GM12878 (cell line): ENCODE results near the gene COL4A2. TPM values are rescaled to one million over a fixed set of nuclear protein-coding genes. Genes with fewer than 3 reads are reported as not detected.

Experiments
- ATAC-seq: fragments of 200-7000 bp; cut with Tn5 transposase; 3 replicates; pipeline ENCODE4 v1.9.1; 2020; ENCODE audit warnings: mild to moderate bottlenecking, moderate library complexity
- BruUV-seq: library from RNA; stranded (reverse); fragments of 400-500 nt; replicated peaks from 2 replicates; lab custom pipeline; 2021; lab: Mats Ljungman, UMichigan
- CTCF ChIA-PET: fragments of 300-600 bp; sonication (Branson Sonifier 250); formaldehyde crosslinking; extraction: SDS; loops from one replicate; lab custom pipeline; 2021; ENCODE audit warnings: inconsistent platforms; lab: Yijun Ruan, JAX
- POLR2A ChIA-PET: fragments of 350-600 bp; formaldehyde crosslinking; extraction: SDS; loops from one replicate; lab custom pipeline; 2021; ENCODE audit warnings: inconsistent platforms; lab: Charles Lee
- RAD21 ChIA-PET: fragments of 300-600 bp; sonication (Branson Sonifier 250); formaldehyde crosslinking; loops from one replicate; lab custom pipeline; 2023; ENCODE audit warnings: antibody characterized with exemption; ENCODE audit not compliant: unreplicated experiment; lab: Charles Lee
- SMC1A ChIA-PET: fragments of 300-600 bp; sonication (Branson Sonifier 250); formaldehyde crosslinking; loops from one replicate; lab custom pipeline; 2023; ENCODE audit not compliant: unreplicated experiment, uncharacterized antibody; lab: Charles Lee
- DNase-seq: peaks from one replicate; pipeline ENCODE4 v3.0.0-alpha.2; 2011; ENCODE audit warnings: low read depth, low spot score
- FAIRE-seq: peaks from 3 replicates; lab custom pipeline; 2011; peaks lifted over from hg19 to GRCh38; lab: Jason Lieb, UNC
- H2AFZ ChIP-seq: 2 replicates; pipeline ENCODE4 v1.6.0; 2011; ENCODE audit warnings: low read depth, low read length, control low read depth; ENCODE audit not compliant: control insufficient read depth
- H3K27ac ChIP-seq: 2 replicates; pipeline ENCODE4 v1.5.1; 2011; ENCODE audit warnings: control low read depth; ENCODE audit not compliant: control insufficient read depth, insufficient read depth
- H3K27me3 ChIP-seq, 2 experiments: replicated peaks in 1 of 2; 2 replicates each; pipeline versions ENCODE4 v1.6.0 to v1.6.1; 2011; ENCODE audit warnings: low read length in 1 of 2; ENCODE audit not compliant: control insufficient read depth in 2 of 2, insufficient read depth in 2 of 2
- H3K36me3 ChIP-seq, 2 experiments: 2 replicates each; pipeline ENCODE4 v1.5.1; 2011; ENCODE audit warnings: low read length in 1 of 2; ENCODE audit not compliant: control insufficient read depth in 2 of 2, insufficient read depth in 2 of 2
- H3K4me1 ChIP-seq: 2 replicates; pipeline ENCODE4 v1.6.1; 2011; ENCODE audit warnings: mild to moderate bottlenecking, low read length, moderate library complexity, mixed read lengths; ENCODE audit not compliant: control insufficient read depth, insufficient read depth
- H3K4me2 ChIP-seq: 2 replicates; pipeline ENCODE4 v1.6.0; 2011; ENCODE audit warnings: control low read depth; ENCODE audit not compliant: control insufficient read depth, insufficient read depth
- H3K4me3 ChIP-seq: fragments of 200-600 bp; sonication (generic); 2 replicates; pipeline ENCODE4 v1.5.1; 2016
- H3K79me2 ChIP-seq: 2 replicates; pipeline ENCODE4 v1.6.0; 2011; ENCODE audit warnings: low read length; ENCODE audit not compliant: control insufficient read depth, insufficient read depth
- H3K9ac ChIP-seq: 2 replicates; pipeline ENCODE4 v1.8.0; 2011; ENCODE audit warnings: low read length, control low read depth, mixed read lengths; ENCODE audit not compliant: control insufficient read depth, insufficient read depth
- H3K9me3 ChIP-seq: replicated peaks from 3 replicates; pipeline ENCODE4 v1.5.1; 2011; ENCODE audit warnings: mild to moderate bottlenecking, low read length; ENCODE audit not compliant: control insufficient read depth, insufficient read depth
- H4K20me1 ChIP-seq: 2 replicates; pipeline ENCODE4 v1.6.0; 2011; ENCODE audit not compliant: control insufficient read depth, insufficient read depth
- POLR2AphosphoS2 ChIP-seq: IDR thresholded peaks from 2 replicates; pipeline ENCODE4 v1.6.1; 2011; ENCODE audit warnings: low read depth, mild to moderate bottlenecking, low read length, improper control_type of control experiment, moderate library complexity
- TBL1XR1 ChIP-seq: IDR thresholded peaks from 2 replicates; pipeline ENCODE4 v1.6.1; 2012; ENCODE audit warnings: low read depth, low read length, improper control_type of control experiment
- WGBS: methylation state at CpG from one replicate; pipeline ENCODE4 v1.1.6; 2016; ENCODE audit warnings: low lambda C conversion rate; ENCODE audit not compliant: insufficient replicate concordance, insufficient coverage; ENCODE audit errors: missing lambda C conversion rate; 5-methylcytosine and 5-hydroxymethylcytosine counted together
- in situ Hi-C: fragments of 300-500 bp; cut with MboI; formaldehyde crosslinking; loops from 9 replicates; pipeline ENCODE4 v1.14.3; 2018; ENCODE audit warnings: mixed read lengths
- intact Hi-C: fragments of 100-400 bp; cut with micrococcal nuclease; formaldehyde crosslinking; loops from one replicate; pipeline ENCODE4 v1.14.2; 2022; ENCODE audit not compliant: unreplicated experiment
- polyA plus RNA-seq, 11 experiments: library from polyadenylated mRNA; depleted of rRNA in 4 of 11; unstranded in 6 of 11; stranded (reverse) in 5 of 11; fragments of >200 nt; fragmentation: Nextera tagmentation in 4 of 11; fragmentation: Illumina TruSeq in 1 of 11; extraction: Ambion mirVana in 4 of 11; extraction: Trizol in 1 of 11; gene quantifications; 1 replicate in 1 of 11; 2 replicates in 10 of 11; pipeline versions ENCODE4 v1.2.1 to v1.2.3, GENCODE V29; 2011 to 2016; ENCODE audit warnings: inconsistent platforms in 2 of 11, missing spikeins in 2 of 11, low read depth in 1 of 11
- total RNA-seq, 4 experiments: library from RNA; depleted of rRNA in 3 of 4; stranded (reverse); fragments of >200 nt in 3 of 4; fragmentation: Illumina TruSeq in 1 of 4; extraction: Trizol in 1 of 4; gene quantifications; 2 replicates each; pipeline versions ENCODE4 v1.2.1 to v1.2.3, GENCODE V29; 2013 to 2021
- TF ChIP-seq, protein P1 (sequence below): fragments of 450-650 bp; IDR thresholded peaks from 2 replicates; pipeline ENCODE4 v1.6.1; 2016; ENCODE audit warnings: mild to moderate bottlenecking
- TF ChIP-seq, protein P2 (sequence below): IDR thresholded peaks from 2 replicates; pipeline ENCODE4 v1.6.1; 2012; ENCODE audit warnings: improper control_type of control experiment, low read depth, low read length; ENCODE audit not compliant: insufficient replicate concordance
- TF ChIP-seq, protein P3 (sequence below): fragments of 450-650 bp; IDR thresholded peaks from 2 replicates; pipeline ENCODE4 v1.6.1; 2017; ENCODE audit warnings: low read depth, mild to moderate bottlenecking, moderate library complexity
- TF ChIP-seq, protein P4 (sequence below): fragments of 450-650 bp; formaldehyde crosslinking; IDR thresholded peaks from 2 replicates; pipeline ENCODE4 v1.4.0; 2022; ENCODE audit warnings: mild to moderate bottlenecking, moderate library complexity
- TF ChIP-seq, protein P5 (sequence below): IDR thresholded peaks from 2 replicates; pipeline ENCODE4 v1.6.1; 2012; ENCODE audit warnings: low read depth, low read length, improper control_type of control experiment

COL4A2 gene
- total and polyA plus RNA-seq, 10 of the 15 experiments (the other 5 are each of a cell fraction or from before 2014, with no cell fraction given), result 0.16 to 1.6 (median 0.62) TPM; not detected in 3

DNA sequence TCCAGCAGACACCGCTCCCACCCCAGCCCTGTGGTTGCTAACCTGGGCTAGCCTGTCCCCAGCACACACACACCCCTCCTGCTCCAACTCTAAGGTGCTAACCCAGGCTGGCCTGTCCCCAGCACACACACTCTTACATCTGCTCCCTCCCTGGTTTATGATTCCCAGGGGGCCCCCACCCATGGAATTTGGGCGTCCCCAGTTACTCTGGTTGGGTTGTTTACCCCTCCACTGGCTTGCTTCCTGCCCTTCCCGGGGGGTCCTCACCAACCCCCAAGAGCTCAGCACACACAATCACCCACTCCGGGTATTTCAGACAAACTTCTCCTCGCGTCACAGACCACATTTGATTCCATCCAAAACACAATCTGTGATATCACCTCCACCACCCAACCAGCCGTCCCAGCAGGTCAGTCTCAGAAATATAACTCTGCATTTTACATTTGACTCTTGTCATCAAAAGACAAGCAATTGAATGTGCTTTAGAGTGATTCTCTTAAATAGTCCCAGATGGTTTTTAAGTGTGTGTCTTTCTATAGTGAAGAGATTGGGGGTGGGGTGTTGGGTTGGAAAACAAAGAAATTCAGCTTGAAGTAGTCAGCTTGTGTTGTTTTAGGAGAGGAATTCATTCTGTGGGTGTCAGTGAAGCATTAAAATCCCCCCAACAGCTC lies 20.1 kb downstream of the COL4A2 start:
- Histone ChIP-seq H4K20me1 (no peaks in the 10 kb centered on the region), H3K27me3 (no peaks in the 10 kb centered on the region; a peak in 1 of 4 replicates), H3K9me3 (no peaks in the 10 kb centered on the region), H3K9ac (no peak overlapping the region), H3K36me3 (no peaks in the 10 kb centered on the region), H3K4me2 (no peak overlapping the region), H3K4me3 (no peak overlapping the region), H3K79me2 (no peaks in the 10 kb centered on the region), H3K27ac (no peak overlapping the region), H3K4me1 (no peaks in the 10 kb centered on the region), H2AFZ (no peak overlapping the region)
- ChIA-PET SMC1A (interaction anchor here (1.0 kb wide), 1 partner anchor 15 kb away, joined by 4 read pairs; no protein-coding TSS in a partner anchor), POLR2A (no interaction called here), RAD21 (no interaction called here), CTCF (interaction anchor here (1.0 kb wide), 1 partner anchor 27 kb away, joined by 3 read pairs; no protein-coding TSS in a partner anchor)
- DNase-seq, result no peak
- in situ Hi-C loops, result no loop called here
- FAIRE-seq, result no peak
- no TSS peak for BruUV-seq
- no peak for ATAC-seq
- TF ChIP-seq POLR2AphosphoS2 (no peak), TBL1XR1 (no peak)
- TF ChIP-seq, protein P1, sequence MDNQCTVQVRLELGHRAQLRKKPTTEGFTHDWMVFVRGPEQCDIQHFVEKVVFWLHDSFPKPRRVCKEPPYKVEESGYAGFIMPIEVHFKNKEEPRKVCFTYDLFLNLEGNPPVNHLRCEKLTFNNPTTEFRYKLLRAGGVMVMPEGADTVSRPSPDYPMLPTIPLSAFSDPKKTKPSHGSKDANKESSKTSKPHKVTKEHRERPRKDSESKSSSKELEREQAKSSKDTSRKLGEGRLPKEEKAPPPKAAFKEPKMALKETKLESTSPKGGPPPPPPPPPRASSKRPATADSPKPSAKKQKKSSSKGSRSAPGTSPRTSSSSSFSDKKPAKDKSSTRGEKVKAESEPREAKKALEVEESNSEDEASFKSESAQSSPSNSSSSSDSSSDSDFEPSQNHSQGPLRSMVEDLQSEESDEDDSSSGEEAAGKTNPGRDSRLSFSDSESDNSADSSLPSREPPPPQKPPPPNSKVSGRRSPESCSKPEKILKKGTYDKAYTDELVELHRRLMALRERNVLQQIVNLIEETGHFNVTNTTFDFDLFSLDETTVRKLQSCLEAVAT, result no peak
- TF ChIP-seq, protein P2, sequence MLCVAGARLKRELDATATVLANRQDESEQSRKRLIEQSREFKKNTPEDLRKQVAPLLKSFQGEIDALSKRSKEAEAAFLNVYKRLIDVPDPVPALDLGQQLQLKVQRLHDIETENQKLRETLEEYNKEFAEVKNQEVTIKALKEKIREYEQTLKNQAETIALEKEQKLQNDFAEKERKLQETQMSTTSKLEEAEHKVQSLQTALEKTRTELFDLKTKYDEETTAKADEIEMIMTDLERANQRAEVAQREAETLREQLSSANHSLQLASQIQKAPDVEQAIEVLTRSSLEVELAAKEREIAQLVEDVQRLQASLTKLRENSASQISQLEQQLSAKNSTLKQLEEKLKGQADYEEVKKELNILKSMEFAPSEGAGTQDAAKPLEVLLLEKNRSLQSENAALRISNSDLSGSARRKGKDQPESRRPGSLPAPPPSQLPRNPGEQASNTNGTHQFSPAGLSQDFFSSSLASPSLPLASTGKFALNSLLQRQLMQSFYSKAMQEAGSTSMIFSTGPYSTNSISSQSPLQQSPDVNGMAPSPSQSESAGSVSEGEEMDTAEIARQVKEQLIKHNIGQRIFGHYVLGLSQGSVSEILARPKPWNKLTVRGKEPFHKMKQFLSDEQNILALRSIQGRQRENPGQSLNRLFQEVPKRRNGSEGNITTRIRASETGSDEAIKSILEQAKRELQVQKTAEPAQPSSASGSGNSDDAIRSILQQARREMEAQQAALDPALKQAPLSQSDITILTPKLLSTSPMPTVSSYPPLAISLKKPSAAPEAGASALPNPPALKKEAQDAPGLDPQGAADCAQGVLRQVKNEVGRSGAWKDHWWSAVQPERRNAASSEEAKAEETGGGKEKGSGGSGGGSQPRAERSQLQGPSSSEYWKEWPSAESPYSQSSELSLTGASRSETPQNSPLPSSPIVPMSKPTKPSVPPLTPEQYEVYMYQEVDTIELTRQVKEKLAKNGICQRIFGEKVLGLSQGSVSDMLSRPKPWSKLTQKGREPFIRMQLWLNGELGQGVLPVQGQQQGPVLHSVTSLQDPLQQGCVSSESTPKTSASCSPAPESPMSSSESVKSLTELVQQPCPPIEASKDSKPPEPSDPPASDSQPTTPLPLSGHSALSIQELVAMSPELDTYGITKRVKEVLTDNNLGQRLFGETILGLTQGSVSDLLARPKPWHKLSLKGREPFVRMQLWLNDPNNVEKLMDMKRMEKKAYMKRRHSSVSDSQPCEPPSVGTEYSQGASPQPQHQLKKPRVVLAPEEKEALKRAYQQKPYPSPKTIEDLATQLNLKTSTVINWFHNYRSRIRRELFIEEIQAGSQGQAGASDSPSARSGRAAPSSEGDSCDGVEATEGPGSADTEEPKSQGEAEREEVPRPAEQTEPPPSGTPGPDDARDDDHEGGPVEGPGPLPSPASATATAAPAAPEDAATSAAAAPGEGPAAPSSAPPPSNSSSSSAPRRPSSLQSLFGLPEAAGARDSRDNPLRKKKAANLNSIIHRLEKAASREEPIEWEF, result no peak
- TF ChIP-seq, protein P3, sequence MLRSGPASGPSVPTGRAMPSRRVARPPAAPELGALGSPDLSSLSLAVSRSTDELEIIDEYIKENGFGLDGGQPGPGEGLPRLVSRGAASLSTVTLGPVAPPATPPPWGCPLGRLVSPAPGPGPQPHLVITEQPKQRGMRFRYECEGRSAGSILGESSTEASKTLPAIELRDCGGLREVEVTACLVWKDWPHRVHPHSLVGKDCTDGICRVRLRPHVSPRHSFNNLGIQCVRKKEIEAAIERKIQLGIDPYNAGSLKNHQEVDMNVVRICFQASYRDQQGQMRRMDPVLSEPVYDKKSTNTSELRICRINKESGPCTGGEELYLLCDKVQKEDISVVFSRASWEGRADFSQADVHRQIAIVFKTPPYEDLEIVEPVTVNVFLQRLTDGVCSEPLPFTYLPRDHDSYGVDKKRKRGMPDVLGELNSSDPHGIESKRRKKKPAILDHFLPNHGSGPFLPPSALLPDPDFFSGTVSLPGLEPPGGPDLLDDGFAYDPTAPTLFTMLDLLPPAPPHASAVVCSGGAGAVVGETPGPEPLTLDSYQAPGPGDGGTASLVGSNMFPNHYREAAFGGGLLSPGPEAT, result no peak
- TF ChIP-seq, protein P4, sequence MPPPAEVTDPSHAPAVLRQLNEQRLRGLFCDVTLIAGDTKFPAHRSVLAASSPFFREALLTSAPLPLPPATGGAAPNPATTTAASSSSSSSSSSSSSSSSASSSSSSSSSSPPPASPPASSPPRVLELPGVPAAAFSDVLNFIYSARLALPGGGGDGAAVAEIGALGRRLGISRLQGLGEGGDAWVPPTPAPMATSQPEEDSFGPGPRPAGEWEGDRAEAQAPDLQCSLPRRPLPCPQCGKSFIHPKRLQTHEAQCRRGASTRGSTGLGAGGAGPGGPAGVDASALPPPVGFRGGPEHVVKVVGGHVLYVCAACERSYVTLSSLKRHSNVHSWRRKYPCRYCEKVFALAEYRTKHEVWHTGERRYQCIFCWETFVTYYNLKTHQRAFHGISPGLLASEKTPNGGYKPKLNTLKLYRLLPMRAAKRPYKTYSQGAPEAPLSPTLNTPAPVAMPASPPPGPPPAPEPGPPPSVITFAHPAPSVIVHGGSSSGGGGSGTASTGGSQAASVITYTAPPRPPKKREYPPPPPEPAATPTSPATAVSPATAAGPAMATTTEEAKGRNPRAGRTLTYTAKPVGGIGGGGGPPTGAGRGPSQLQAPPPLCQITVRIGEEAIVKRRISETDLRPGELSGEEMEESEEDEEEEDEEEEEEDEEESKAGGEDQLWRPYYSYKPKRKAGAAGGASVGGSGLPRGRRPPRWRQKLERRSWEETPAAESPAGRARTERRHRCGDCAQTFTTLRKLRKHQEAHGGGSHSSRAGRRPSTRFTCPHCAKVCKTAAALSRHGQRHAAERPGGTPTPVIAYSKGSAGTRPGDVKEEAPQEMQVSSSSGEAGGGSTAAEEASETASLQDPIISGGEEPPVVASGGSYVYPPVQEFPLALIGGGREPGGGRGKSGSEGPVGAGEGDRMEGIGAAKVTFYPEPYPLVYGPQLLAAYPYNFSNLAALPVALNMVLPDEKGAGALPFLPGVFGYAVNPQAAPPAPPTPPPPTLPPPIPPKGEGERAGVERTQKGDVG, result no peak
- TF ChIP-seq, protein P5, sequence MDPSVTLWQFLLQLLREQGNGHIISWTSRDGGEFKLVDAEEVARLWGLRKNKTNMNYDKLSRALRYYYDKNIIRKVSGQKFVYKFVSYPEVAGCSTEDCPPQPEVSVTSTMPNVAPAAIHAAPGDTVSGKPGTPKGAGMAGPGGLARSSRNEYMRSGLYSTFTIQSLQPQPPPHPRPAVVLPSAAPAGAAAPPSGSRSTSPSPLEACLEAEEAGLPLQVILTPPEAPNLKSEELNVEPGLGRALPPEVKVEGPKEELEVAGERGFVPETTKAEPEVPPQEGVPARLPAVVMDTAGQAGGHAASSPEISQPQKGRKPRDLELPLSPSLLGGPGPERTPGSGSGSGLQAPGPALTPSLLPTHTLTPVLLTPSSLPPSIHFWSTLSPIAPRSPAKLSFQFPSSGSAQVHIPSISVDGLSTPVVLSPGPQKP, result no peak
- intact Hi-C loops, result no loop called here
- WGBS, result 7% methylated on average over 6 of the region's 7 CpGs
